Measurements from ENCODE around the gene PCSK5. TPM values are rescaled to one million over a fixed set of nuclear protein-coding genes. Genes with fewer than 3 reads are reported as not detected.
A peak's percentile ranks its signal among the peaks of the same experiment; 100 is the strongest.

PCSK5 gene
- total and polyA plus RNA-seq, 2 experiments from 2014 or later: 59.1 to 71.7 TPM

DNA sequence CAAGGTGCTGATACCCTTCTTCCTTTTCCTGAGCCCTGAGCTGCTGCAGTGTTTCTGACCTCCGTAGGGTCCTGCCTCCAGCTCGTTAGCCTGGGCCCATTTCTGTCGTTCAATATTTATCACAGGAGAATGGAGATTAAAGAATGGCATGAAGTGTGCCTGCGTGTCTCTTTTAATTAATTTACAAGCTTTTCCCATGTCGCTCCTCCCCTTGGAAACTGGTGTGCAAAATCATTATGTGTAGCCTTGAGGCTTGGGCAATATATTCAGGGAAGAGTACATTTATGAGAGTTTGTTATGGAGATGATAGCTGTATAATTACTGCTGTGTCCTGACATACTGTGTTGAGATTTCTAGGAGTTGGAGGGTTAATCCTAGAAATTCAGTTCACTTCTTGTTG lies 99.7 kb downstream of the PCSK5 start:
- 71% methylated on average over 5 of the region's 5 CpGs for WGBS (ENCODE audit: low lambda C conversion rate, missing lambda C conversion rate)

DNA sequence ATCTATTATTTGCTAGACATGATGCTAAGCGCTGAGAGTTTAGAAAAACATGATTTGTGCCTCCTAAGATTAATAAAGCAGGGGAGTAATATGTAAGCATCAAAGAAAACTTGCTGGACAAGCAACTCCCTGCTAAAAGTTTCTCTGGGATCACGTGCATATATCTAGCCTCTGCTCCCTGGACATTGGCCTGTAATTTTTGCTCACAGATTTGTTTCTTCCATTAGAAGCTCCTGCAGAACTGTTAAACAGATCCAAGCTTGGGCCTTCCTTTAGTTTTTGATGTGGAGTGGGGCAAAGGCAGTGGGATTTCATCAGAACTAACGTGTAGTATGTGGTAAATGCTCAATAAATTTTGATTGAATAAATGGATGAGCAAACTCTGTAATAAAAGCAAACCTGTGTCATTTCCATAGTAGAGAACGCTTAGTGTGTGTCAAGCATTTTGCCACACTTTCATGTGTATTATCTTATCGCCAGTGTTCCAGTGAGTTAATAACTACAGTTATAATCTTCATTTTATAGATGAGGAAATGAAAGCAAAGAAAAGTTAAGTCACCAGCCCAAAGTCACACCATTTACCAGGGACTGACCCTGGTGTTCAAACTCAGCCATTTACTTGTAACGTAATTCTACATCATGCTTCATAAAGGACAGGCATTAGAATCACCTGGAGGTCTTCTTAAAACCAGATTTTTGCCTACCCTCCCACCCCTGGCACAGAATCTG lies 100.3 kb downstream of the PCSK5 start:
- Histone ChIP-seq H3K79me2 (peaks cover 60% of the 10 kb centered on the region), H3K9me3 (ENCODE audit: low read depth) (no peaks in the 10 kb centered on the region), H3K4me1 (ENCODE audit: insufficient read depth) (peaks cover 4% of the 10 kb centered on the region), H3K4me2 (no peak overlapping the region), H4K20me1 (ENCODE audit: insufficient read depth, poor library complexity, severe bottlenecking) (no peaks in the 10 kb centered on the region), H3K36me3 (replicated peaks; ENCODE audit: insufficient read depth, low read depth) (no peaks in the 10 kb centered on the region), H3K27me3 (no peaks in the 10 kb centered on the region), H3K9me2 (replicated peaks; ENCODE audit: insufficient read depth) (no peaks in the 10 kb centered on the region), H3K4me3 (no peak overlapping the region), H3K27ac (peak overlapping the region; percentile 71), H2AFZ (no peak overlapping the region)
- no peak for DNase-seq (ENCODE audit: low spot score)
- WGBS (ENCODE audit: low lambda C conversion rate, missing lambda C conversion rate): 79% methylated on average over 6 of the region's 6 CpGs
- TF ChIP-seq CTCF (IDR thresholded peaks at IDR 0.05; ENCODE audit: poor library complexity) (no peak), EZH2 (IDR thresholded peaks at IDR 0.05; ENCODE audit: borderline replicate concordance) (no peak), EZH2phosphoT487 (IDR thresholded peaks at IDR 0.05; ENCODE audit: low read depth, severe bottlenecking, unreplicated experiment) (no peak)

More for the DNA sequence above, 99.7 kb downstream of the PCSK5 start:
- Histone ChIP-seq H3K4me2 (no peak overlapping the region), H3K9me3 (ENCODE audit: low read depth) (no peaks in the 10 kb centered on the region), H3K79me2 (peaks cover 61% of the 10 kb centered on the region), H2AFZ (no peak overlapping the region), H4K20me1 (ENCODE audit: insufficient read depth, poor library complexity, severe bottlenecking) (no peaks in the 10 kb centered on the region), H3K27me3 (no peaks in the 10 kb centered on the region), H3K27ac (peak overlapping the region; percentile 71), H3K4me1 (ENCODE audit: insufficient read depth) (peaks cover 4% of the 10 kb centered on the region), H3K9me2 (replicated peaks; ENCODE audit: insufficient read depth) (no peaks in the 10 kb centered on the region), H3K36me3 (replicated peaks; ENCODE audit: insufficient read depth, low read depth) (no peaks in the 10 kb centered on the region), H3K4me3 (no peak overlapping the region)
- TF ChIP-seq EZH2phosphoT487 (IDR thresholded peaks at IDR 0.05; ENCODE audit: low read depth, severe bottlenecking, unreplicated experiment) (no peak), EZH2 (IDR thresholded peaks at IDR 0.05; ENCODE audit: borderline replicate concordance) (no peak), CTCF (IDR thresholded peaks at IDR 0.05; ENCODE audit: poor library complexity) (no peak)
- no peak for DNase-seq (ENCODE audit: low spot score)

- H3K9me3 ChIP-seq (ENCODE audit: low read depth): no peaks in the 10 kb centered on the region
- H3K9me2 ChIP-seq (replicated peaks; ENCODE audit: insufficient read depth): no peaks in the 10 kb centered on the region
- no peaks in the 10 kb centered on the region for H3K36me3 ChIP-seq (replicated peaks; ENCODE audit: insufficient read depth, low read depth)
- DNase-seq (ENCODE audit: low spot score): no peak
- peaks cover 44% of the 10 kb centered on the region for H3K79me2 ChIP-seq
- H2AFZ ChIP-seq: no peak overlapping the region
- 95% methylated on average over 8 of the region's 8 CpGs for WGBS (ENCODE audit: low lambda C conversion rate, missing lambda C conversion rate)
- H3K4me2 ChIP-seq: no peak overlapping the region
- no peaks in the 10 kb centered on the region for H4K20me1 ChIP-seq (ENCODE audit: insufficient read depth, poor library complexity, severe bottlenecking)
- peaks cover 13% of the 10 kb centered on the region for H3K4me1 ChIP-seq (ENCODE audit: insufficient read depth)
- H3K4me3 ChIP-seq: no peak overlapping the region
- H3K27ac ChIP-seq: peak overlapping the region; percentile 83
- TF ChIP-seq CTCF (IDR thresholded peaks at IDR 0.05; ENCODE audit: poor library complexity) (no peak), EZH2 (IDR thresholded peaks at IDR 0.05; ENCODE audit: borderline replicate concordance) (no peak), EZH2phosphoT487 (IDR thresholded peaks at IDR 0.05; ENCODE audit: low read depth, severe bottlenecking, unreplicated experiment) (no peak)
- no peaks in the 10 kb centered on the region for H3K27me3 ChIP-seq
These were observed 102.2 kb downstream of the PCSK5 start for GRCh38 chr9:75992482-75993206.
